Stimulated activated CD8-positive, alpha-beta memory T cell treated with anti-CD3 and anti-CD28 coated beads, Interleukin-4, amount 100 ng/mL, for 4 hours (primary cell): ENCODE data around the gene COA8.
"Not testable (repeated sequence)": the region's sequence is repeated elsewhere in the genome, so short reads cannot be mapped to it uniquely, and the experiment has no call there.

ENCODE experiments used
- DNase-seq, 2 donors: peaks; one replicate each; pipeline ENCODE4 v3.0.0-alpha.2; 2020; ENCODE audit warnings: low read depth in 2 of 2, low spot score in 1 of 2

COA8 gene

GRCh38 chr14:103525430-103526246, 37.1 kb upstream of the COA8 start:
- DNase-seq = not testable (repeated sequence)

DNA sequence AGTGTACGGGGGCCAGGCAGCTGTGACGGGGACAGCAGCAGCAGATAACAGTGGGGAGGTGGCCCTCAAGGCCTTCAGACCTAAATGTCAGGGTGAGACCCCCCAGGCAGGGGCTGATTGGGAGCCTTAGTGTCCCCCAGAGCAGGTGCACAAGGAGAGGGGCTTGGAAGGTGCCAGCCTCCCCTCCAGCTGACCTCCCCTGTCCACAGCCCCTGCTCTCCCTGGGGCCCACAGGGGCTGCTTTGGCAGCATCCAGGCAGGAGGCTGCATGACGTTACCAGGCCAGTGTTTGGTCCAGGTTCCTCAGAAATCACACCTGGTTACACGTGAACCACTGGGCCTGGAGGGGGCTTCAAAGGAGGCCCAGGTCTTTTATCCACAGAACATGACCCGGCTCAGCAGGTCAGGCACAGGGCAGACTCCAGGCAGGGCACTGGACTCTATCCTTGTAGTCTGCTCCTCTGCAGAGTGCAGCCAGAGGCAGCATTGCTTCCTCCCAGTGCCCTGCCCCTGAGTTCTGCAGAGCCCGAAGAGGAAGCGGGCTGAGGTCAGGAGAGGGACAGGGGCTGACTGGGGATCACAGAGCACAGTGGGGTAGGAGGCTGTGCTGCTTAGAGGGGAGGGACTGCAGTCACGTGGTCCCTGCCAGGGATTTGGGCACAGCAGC, 36.4 kb upstream of the COA8 start:
- no peak for DNase-seq

DNA sequence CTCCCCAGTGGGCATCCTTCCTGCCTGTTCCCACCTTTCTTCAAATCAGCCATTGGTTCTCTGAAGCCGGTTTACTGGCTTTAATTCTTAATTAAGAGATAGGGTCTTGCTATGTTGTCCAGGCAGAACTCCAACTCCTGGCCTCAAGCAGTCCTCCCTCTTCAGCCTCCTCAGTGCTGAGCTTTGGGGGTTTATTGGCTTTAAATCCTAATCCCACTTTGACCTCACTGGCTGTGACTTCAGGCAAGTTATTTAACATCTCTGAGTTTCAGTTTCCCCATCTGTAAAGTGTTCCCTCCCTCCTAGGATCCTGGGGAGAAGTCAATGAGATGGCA, 35.9 kb upstream of the COA8 start:
- DNase-seq = no peak

DNA sequence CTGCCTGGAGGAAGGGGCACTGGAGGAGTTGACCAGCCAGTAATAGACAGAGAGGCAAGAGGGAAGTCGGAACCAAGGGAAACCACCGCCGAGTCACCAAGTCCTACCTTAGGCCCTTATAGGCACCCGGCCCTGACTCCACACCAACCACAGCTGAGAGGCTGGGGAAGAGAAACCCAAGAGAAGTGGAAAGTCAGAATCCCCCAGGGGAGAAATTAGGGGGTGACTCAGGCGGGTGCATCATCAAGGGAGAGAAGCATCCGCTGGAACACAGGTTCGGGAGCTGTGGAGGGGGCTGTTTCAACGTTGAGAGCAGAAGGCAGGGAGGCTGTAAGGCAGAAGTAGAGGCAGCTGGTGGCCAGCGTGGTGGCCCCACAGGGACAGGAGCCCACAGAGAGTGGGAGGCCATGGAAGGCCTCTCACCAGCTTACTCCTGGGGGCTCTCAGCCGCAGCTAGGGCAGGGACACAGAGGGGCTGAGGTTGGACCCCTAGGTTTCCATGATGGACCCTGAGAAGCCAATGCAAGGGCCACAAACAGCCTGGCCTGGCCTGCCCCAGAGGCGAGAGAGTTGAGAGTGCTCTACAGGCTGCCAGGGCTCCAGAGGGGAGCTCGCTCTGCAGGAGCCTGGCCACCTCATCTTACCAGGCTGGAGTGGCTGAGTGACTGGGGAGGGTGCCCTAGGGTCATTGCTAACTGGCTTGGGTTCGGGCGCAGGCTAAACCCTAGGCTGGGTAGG, 35.2 kb upstream of the COA8 start:
- no peak for DNase-seq

DNA sequence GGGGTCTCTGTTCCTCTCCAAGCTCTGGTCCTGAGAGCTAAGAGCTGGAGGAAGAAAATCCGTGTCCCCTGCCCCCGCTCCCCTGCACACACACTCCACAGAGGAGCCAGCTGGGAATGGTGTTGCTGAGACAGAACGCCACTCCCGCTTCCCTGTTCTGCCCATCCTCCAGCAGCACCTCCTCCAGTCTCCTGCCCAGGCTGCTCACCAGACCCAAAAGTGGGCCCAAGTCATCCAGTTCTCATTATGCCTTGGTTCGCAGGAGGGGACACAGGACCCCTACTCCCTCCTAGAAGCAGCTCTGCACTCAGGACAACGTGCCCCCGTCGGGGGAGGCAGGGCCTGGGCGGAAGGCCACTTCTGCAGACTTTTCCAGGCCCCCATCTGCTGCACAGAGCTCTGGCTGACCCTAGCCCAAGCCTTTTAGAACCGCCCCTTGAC, 34.6 kb upstream of the COA8 start:
- no peak for DNase-seq

DNA sequence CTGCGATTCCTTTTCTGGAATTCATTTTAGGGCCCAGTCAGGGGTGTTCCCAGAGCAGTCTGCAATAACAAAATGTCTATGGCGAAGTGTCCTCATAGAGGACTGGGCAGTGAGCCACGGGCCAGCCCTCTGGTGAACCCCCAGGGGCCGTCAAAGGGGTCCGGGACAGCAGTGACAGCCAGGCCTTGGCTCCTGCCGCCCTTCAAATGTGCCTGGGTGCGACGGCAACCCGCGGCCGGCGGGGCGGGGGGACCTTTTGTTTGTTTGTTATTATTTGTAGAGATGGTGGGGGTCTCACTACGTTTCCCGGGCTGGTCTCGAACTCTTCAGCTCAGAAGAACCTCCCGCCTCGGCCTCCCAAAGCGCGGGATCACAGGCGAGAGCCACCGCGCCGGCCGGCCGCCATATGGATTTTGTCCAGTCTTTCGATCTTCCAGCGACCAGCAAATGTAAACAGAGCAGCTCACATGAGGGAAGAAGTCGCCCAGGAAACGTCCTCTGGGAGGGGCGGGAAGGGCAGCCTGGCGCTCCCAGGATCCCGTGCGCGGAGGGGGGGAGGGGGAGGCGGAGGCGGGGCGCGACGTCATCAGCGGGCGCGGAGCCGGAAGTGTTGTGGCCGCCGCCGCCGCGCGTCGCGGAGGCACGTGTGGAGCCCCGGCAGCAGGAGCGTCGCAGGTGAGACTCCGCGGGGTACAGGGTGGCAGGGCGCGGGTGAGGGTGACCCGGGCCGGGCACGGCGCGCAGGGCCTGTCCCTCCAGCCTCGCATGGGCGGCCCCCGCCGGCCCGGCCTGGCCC, 34.0 kb upstream of the COA8 start, which contains the start of gene TRMT61A:
TSS of gene TRMT61A (plus strand) at position 610 of the 796 bp plus-strand sequence. CDS start 783 bp downstream, outside the sequence.
- DNase-seq = peak; percentile 47 to 60

- no peak for DNase-seq
Measured at GRCh38 chr14:103529383-103530365, 33.1 kb upstream of the COA8 start.

DNA sequence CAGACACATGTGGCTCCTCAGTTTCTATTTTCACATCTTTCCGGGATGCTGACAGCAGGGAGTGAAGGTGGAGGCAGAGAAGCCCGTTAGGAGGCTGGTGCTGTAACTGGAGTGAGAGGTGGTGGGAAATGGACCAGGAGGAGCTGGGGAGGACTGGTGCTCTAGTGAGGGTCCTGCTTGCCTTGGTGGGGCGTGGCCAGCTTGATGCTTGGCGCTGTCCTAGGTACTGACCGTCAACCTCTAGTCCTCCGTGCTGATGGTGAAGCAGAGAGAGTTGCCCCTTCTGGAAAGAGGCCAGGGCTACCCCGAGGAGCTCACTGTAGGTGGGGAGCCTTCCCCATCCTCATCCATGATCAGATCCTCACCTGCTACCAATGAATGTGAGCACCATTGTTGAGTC, 32.4 kb upstream of the COA8 start:
- no peak for DNase-seq

- no peak for DNase-seq
Measured at GRCh38 chr14:103530831-103531230, 31.9 kb upstream of the COA8 start.

DNA sequence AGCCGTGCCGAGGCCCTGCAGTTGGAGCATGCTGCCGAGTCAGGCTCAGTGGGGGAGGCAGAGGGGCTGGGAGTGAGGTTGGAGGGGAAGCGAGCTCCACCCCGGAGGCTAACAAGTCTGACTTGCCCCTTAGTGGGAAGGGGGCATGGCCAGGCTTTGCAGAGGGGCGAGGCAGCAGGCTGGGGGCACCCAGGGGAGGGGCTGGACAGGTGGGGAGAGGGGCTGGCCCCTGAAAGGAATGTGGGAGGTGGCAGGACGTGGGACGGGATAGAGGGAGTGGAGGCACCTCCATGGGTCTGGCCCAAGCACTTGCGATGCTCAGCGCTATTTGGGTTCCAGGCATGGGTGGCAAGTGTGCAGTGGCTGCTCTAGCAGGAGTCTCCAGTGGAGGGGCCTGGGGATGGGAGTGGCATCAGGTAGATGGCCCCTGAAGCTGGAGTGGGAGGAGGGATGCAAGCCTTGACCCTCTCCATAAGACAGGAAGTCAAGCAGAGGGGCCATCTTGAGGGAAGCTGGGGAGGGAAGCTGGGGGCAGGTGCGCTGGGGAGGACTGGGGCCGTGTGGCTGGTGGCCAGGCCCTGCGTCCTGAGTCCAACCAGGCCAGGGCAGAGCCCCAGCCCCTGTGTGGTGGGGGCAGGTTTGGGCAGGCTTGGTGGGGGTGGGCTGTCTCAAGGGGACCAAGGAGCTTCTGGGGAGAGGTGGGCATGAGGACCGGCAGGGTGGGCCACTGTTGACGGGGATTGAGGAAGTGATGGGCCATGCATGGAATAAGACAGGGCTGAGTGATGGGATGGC, 31.1 kb upstream of the COA8 start:
- DNase-seq = no peak

DNA sequence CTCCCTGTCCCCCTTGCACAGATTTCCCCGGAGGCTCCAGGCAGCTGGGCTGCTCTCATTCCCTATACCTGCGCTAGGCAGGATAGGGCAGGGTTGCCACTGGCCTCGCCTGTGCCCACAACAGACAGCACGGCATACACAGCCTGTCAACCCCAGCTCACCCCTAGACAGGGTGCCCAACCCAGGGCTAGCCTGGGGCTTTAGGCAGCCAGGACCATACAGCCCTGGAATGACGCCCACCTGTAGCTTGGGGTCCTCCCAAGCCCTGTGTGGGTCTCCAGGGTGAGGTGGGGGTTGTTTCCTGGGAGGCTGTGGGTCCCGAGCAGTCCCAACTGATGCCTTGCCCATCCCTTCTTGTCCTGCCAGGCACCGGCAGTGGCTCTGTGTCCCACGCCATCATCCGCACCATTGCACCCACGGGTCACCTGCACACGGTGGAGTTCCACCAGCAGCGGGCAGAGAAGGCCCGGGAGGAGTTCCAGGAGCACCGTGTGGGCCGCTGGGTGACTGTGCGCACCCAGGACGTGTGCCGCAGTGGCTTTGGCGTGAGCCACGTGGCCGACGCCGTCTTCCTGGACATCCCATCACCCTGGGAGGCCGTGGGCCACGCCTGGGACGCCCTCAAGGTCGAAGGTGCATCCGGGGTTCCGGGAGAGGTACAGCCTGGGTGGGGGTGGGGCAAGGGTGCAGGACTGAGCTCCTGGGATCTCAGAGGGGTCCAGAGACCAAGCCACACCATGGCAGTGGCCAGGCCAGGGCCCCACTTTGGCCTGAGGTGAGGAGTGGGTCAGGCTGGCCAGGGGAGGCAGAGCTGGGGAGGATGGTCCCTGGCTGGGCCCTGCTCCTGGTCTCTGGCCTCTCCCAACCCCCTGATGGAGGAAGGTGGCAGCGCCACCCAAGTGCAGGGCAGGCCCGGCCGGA, 30.3 kb upstream of the COA8 start:
- no peak for DNase-seq

- DNase-seq = no peak
Measured at GRCh38 chr14:103533137-103533998, 29.4 kb upstream of the COA8 start.

GRCh38 chr14:103533999-103534575, 28.7 kb upstream of the COA8 start:
- DNase-seq = no peak

DNA sequence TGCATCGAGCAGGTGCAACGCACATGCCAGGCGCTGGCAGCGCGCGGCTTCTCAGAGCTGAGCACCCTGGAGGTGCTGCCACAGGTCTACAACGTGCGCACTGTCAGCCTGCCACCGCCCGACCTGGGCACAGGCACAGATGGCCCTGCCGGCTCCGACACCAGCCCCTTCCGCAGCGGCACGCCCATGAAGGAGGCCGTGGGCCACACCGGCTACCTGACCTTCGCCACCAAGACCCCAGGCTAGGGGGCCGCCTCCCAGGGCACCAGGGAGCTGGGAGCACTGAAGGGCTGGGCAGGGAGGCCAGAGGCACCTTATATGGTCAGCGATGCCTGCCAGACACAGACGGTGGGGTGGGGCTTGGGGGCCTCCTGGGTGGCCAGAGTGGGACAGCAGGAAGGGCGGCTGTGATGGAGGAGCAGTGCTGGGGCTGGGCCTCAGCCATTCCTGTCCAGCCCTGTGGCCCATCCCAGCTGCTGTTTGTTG, 28.1 kb upstream of the COA8 start:
- no peak for DNase-seq

DNA sequence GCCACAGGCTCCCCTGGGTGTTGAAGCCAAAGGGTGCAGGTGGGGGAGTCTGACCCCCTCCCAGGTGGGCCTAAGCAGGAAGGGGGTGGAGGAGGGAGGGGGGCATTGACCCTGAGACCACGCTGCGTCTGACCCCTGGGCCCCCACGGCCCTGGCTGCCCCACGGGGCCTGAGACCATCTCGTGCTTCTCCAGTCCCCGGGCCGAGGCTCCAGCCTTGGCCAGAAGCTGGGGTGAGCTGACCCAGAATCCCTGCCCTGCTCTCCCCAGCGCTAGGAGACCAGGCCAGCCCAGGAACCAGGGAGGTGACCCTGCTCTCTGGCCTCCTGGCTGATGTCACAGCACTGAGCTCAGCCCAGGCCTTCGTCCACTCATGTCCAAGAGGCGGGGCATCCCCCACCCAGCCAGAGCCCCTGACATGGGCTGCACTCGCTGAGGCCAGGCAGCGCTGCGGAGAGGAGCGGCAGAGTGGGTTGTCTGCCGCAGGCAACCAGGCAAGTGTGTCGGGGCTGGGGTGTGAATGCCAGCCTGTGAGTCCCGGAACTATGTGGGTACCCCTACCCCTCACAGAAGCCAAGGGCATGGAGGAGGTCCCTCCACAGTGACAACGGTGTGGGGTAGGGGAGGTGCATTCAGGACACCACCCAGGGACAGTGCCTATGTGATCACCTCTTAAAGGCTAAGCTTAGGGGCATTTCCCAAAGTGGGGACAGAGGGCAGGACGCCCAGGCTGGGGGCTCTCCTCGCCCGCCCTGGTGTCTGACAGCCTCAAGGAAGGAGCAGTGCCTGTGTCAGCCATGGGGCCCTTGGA, 27.5 kb upstream of the COA8 start:
- DNase-seq = no peak
